Neuronal stem cell (in vitro differentiated cells): ENCODE results near the gene PHF21A.

Source experiments
- DNase-seq: peaks from one replicate; pipeline ENCODE4 v3.0.0-alpha.2; 2013; ENCODE audit warnings: low spot score
- H2AFZ ChIP-seq: one replicate; pipeline ENCODE4 v1.6.1; 2013; ENCODE audit warnings: mild to moderate bottlenecking, low read length, inconsistent platforms
- H2AK5ac ChIP-seq: 2 replicates; pipeline ENCODE4 v1.6.1; 2013; ENCODE audit warnings: low read depth, mild to moderate bottlenecking, inconsistent platforms, low read length, moderate library complexity, mixed read lengths
- H2BK120ac ChIP-seq: 2 replicates; pipeline ENCODE4 v1.6.1; 2013; ENCODE audit warnings: low read depth, mild to moderate bottlenecking, inconsistent platforms, low read length, moderate library complexity, mixed read lengths
- H2BK12ac ChIP-seq: one replicate; pipeline ENCODE4 v1.6.1; 2013; ENCODE audit warnings: low read length, inconsistent platforms
- H2BK15ac ChIP-seq: 2 replicates; pipeline ENCODE4 v1.6.1; 2013; ENCODE audit warnings: mild to moderate bottlenecking, low read length, inconsistent platforms, mixed read lengths
- H2BK5ac ChIP-seq: one replicate; pipeline ENCODE4 v1.6.1; 2013; ENCODE audit warnings: inconsistent platforms, mild to moderate bottlenecking, low read length, moderate library complexity
- H3K14ac ChIP-seq: one replicate; pipeline ENCODE4 v1.6.1; 2013; ENCODE audit warnings: low read length, inconsistent platforms
- H3K18ac ChIP-seq: 2 replicates; pipeline ENCODE4 v1.6.1; 2013; ENCODE audit warnings: low read length, inconsistent platforms
- H3K23ac ChIP-seq: 2 replicates; pipeline ENCODE4 v1.6.1; 2013; ENCODE audit warnings: low read depth, mild to moderate bottlenecking, mixed read lengths, low read length, inconsistent platforms; ENCODE audit not compliant: poor library complexity
- H3K27ac ChIP-seq: replicated peaks from 3 replicates; pipeline ENCODE4 v1.5.1; 2013; ENCODE audit warnings: low read length, inconsistent platforms
- H3K27me3 ChIP-seq, 3 experiments: 2 replicates each; pipeline ENCODE4 v1.6.1; 2013; ENCODE audit warnings: low read length in 3 of 3, mild to moderate bottlenecking in 2 of 3, inconsistent platforms in 1 of 3, low read depth in 1 of 3, mixed read lengths in 1 of 3, moderate library complexity in 1 of 3; ENCODE audit not compliant: control insufficient read depth in 3 of 3, insufficient read depth in 3 of 3
- H3K36me3 ChIP-seq, 2 donors: replicated peaks in 1 of 2; 2 replicates each; pipeline ENCODE4 v1.6.1; 2013; ENCODE audit warnings: low read length in 2 of 2; ENCODE audit not compliant: control insufficient read depth in 2 of 2, insufficient read depth in 2 of 2
- H3K4ac ChIP-seq: 2 replicates; pipeline ENCODE4 v1.6.1; 2013; ENCODE audit warnings: inconsistent platforms, mild to moderate bottlenecking, low read length, moderate library complexity
- H3K4me1 ChIP-seq, 2 donors: 1 replicate in 1 of 2; 2 replicates in 1 of 2; pipeline ENCODE4 v1.6.1; 2013; ENCODE audit warnings: low read length in 2 of 2, low read depth in 1 of 2; ENCODE audit not compliant: control insufficient read depth in 2 of 2, insufficient read depth in 1 of 2
- H3K4me2 ChIP-seq: one replicate; pipeline ENCODE4 v1.6.1; 2013; ENCODE audit warnings: mild to moderate bottlenecking, low read length, inconsistent platforms; ENCODE audit not compliant: insufficient read depth, poor library complexity, severe bottlenecking
- H3K4me3 ChIP-seq, 2 donors: 2 replicates each; pipeline ENCODE4 v1.5.1; 2013; ENCODE audit warnings: low read length in 2 of 2, mild to moderate bottlenecking in 2 of 2, inconsistent platforms in 1 of 2, moderate library complexity in 1 of 2
- H3K79me1 ChIP-seq: one replicate; pipeline ENCODE4 v1.6.1; 2013; ENCODE audit warnings: low read depth, mild to moderate bottlenecking, inconsistent platforms, low read length, moderate library complexity
- H3K9ac ChIP-seq: one replicate; pipeline ENCODE4 v1.6.1; 2013; ENCODE audit warnings: mild to moderate bottlenecking, low read depth, low read length, inconsistent platforms; ENCODE audit not compliant: poor library complexity
- H3K9me3 ChIP-seq, 2 donors: replicated peaks in 1 of 2; 2 replicates each; pipeline versions ENCODE3 to v1.6.1; 2013; ENCODE audit warnings: low read length in 2 of 2, mild to moderate bottlenecking in 2 of 2, inconsistent platforms in 1 of 2, low read depth in 1 of 2, mixed read lengths in 1 of 2, moderate library complexity in 1 of 2; ENCODE audit not compliant: control insufficient read depth in 2 of 2, insufficient read depth in 1 of 2
- H4K8ac ChIP-seq: one replicate; pipeline ENCODE4 v1.6.1; 2013; ENCODE audit warnings: low read depth, mild to moderate bottlenecking, inconsistent platforms, low read length, moderate library complexity
- H4K91ac ChIP-seq: one replicate; pipeline ENCODE4 v1.6.1; 2013; ENCODE audit warnings: low read length, low read depth, mild to moderate bottlenecking, inconsistent platforms; ENCODE audit not compliant: poor library complexity
- WGBS, 2 donors: extraction: QIAGEN DNeasy Blood & Tissue Kit; methylation state at CpG; one replicate each; pipeline ENCODE4 v1.1.7; 2013; ENCODE audit warnings: missing lambda C conversion rate in 2 of 2, mixed read lengths in 1 of 2; ENCODE audit not compliant: insufficient read length in 2 of 2, insufficient replicate concordance in 1 of 2; ENCODE audit errors: extremely low coverage in 2 of 2; 5-methylcytosine and 5-hydroxymethylcytosine counted together

Gene PHF21A

GRCh38 chr11:46090375-46090774 is 30.9 kb downstream of the PHF21A start:
- H2BK15ac ChIP-seq: no peak overlapping the region
- no peak overlapping the region for H3K4me3 ChIP-seq
- H3K27me3 ChIP-seq: no peaks in the 10 kb centered on the region
- H3K79me1 ChIP-seq: peaks cover 2% of the 10 kb centered on the region
- H3K4me2 ChIP-seq: no peak overlapping the region
- peaks cover 0 to 34% of the 10 kb centered on the region in 2 donors for H3K36me3 ChIP-seq
- H4K91ac ChIP-seq: no peak overlapping the region
- no peaks in the 10 kb centered on the region for H3K9me3 ChIP-seq
- H3K14ac ChIP-seq: no peak overlapping the region
- H3K4ac ChIP-seq: no peak overlapping the region
- H3K4me1 ChIP-seq: no peaks in the 10 kb centered on the region
- H4K8ac ChIP-seq: no peak overlapping the region
- H2BK12ac ChIP-seq: no peak overlapping the region
- H3K27ac ChIP-seq: no peak overlapping the region
- no peak overlapping the region for H3K9ac ChIP-seq
- no peak overlapping the region for H2BK5ac ChIP-seq
- no peak overlapping the region for H2AFZ ChIP-seq
- H3K23ac ChIP-seq: no peak overlapping the region
- no peak overlapping the region for H2BK120ac ChIP-seq
- WGBS, 2 donors: no CpG with 5 or more reads among the region's 1 CpG
- H3K18ac ChIP-seq: no peak overlapping the region
- no peak overlapping the region for H2AK5ac ChIP-seq
- DNase-seq: no peak

DNA sequence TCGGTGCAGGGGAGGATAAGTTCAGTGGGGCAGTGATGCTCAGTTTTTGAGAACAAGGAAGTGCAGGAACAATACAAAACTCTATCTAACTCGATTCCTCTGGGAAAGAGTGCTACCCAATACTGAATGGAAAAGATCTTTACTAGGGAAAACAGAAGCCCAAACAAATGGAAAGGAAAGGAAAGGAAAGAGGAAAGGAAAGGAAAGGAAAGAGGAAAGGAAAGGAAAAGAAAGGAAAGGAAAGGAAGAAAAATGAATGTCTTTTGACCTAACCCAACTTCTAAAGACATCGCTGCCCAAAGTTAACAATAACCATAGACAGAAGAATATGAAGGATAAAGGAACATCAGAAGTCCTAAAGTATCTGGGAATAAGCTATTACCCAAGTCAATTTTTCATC is 41.6 kb downstream of the PHF21A start:
- no peak overlapping the region for H4K91ac ChIP-seq
- no peak overlapping the region for H3K27ac ChIP-seq
- H3K4ac ChIP-seq: no peak overlapping the region
- no peak overlapping the region for H2BK12ac ChIP-seq
- H3K18ac ChIP-seq: no peak overlapping the region
- no peaks in the 10 kb centered on the region for H3K9me3 ChIP-seq
- H2BK15ac ChIP-seq: no peak overlapping the region
- H3K9ac ChIP-seq: no peak overlapping the region
- H2AK5ac ChIP-seq: no peak overlapping the region
- H3K36me3 ChIP-seq: peaks cover 4 to 75% of the 10 kb centered on the region in 2 donors
- H3K14ac ChIP-seq: no peak overlapping the region
- H3K27me3 ChIP-seq: no peaks in the 10 kb centered on the region
- H3K23ac ChIP-seq: no peak overlapping the region
- H4K8ac ChIP-seq: no peak overlapping the region
- no CpG with 5 or more reads among the region's 3 CpGs for WGBS, 2 donors
- H3K4me3 ChIP-seq: no peak overlapping the region
- peaks cover 0 to 2% of the 10 kb centered on the region in 2 donors for H3K4me1 ChIP-seq
- no peak overlapping the region for H3K4me2 ChIP-seq
- no peaks in the 10 kb centered on the region for H3K79me1 ChIP-seq
- DNase-seq: no peak
- no peak overlapping the region for H2BK120ac ChIP-seq
- H2AFZ ChIP-seq: no peak overlapping the region
- no peak overlapping the region for H2BK5ac ChIP-seq

DNA sequence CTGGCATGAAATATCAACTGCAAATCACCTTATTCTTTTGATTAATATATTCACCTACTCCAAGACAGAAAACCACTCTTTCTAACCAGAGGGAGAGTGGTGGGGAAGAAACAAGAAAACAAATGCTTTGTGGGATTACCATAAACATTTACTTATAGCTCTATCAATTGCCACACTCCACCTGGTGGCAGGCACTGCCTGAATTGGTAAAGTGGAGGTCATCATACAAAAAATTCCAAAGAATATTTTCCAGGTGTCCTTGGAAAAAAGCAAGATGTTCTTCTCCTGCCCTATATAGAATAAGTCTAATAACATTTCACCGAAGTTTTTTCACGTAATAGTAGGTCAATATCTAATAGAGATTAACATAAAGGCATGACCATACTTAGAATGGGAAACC is 45.3 kb downstream of the PHF21A start:
- Histone ChIP-seq H3K4me3 (no peak overlapping the region), H2AFZ (no peak overlapping the region), H3K18ac (no peak overlapping the region), H2BK15ac (no peak overlapping the region), H3K4me2 (no peak overlapping the region), H4K91ac (no peak overlapping the region), H2BK5ac (no peak overlapping the region), H3K14ac (no peak overlapping the region), H2BK12ac (no peak overlapping the region), H3K36me3 (peaks cover 2 to 57% of the 10 kb centered on the region in 2 donors), H3K9ac (no peak overlapping the region), H3K4ac (no peak overlapping the region), H3K9me3 (no peaks in the 10 kb centered on the region), H3K4me1 (peaks cover 0 to 2% of the 10 kb centered on the region in 2 donors), H3K27me3 (no peaks in the 10 kb centered on the region), H3K23ac (no peak overlapping the region), H2BK120ac (no peak overlapping the region), H4K8ac (no peak overlapping the region), H3K27ac (no peak overlapping the region), H2AK5ac (no peak overlapping the region), H3K79me1 (no peaks in the 10 kb centered on the region)
- no peak for DNase-seq
- no CpG with 5 or more reads among the region's 2 CpGs for WGBS, 2 donors

- Histone ChIP-seq H3K36me3 (peaks cover 2 to 51% of the 10 kb centered on the region in 2 donors), H3K4me2 (no peak overlapping the region), H3K79me1 (no peaks in the 10 kb centered on the region), H3K18ac (no peak overlapping the region), H3K4me3 (no peak overlapping the region), H4K8ac (no peak overlapping the region), H2BK120ac (no peak overlapping the region), H3K9ac (no peak overlapping the region), H3K9me3 (no peaks in the 10 kb centered on the region), H3K23ac (no peak overlapping the region), H3K27me3 (no peaks in the 10 kb centered on the region), H2AFZ (no peak overlapping the region), H2BK12ac (no peak overlapping the region), H3K4ac (no peak overlapping the region), H3K14ac (no peak overlapping the region), H2BK15ac (no peak overlapping the region), H2BK5ac (no peak overlapping the region), H2AK5ac (no peak overlapping the region), H4K91ac (no peak overlapping the region), H3K4me1 (peaks cover 0 to 2% of the 10 kb centered on the region in 2 donors), H3K27ac (no peak overlapping the region)
- no CpG with 5 or more reads among the region's 5 CpGs for WGBS, 2 donors
- no peak for DNase-seq
These were observed 46.1 kb downstream of the PHF21A start for GRCh38 chr11:46075168-46075567.
